Upper lobe of left lung (tissue), 4 donors: Measurements from ENCODE around the gene BLID.

Source experiments
- CTCF ChIP-seq, 6 experiments: fragments of 450-650 bp in 4 of 6; fragments of 200-600 bp in 2 of 6; sonication (generic) in 2 of 6; IDR thresholded peaks; one replicate each; pipeline ENCODE4 v1.5.1; 2016 to 2019; ENCODE audit warnings: antibody characterized with exemption in 6 of 6
- EP300 ChIP-seq, 4 donors: sonication (generic); formaldehyde crosslinking; IDR thresholded peaks; one replicate each; pipeline ENCODE4 v1.5.1; 2017; ENCODE audit warnings: antibody characterized with exemption in 4 of 4, control low read depth in 2 of 4
- POLR2A ChIP-seq, 4 donors: fragments of 450-650 bp; IDR thresholded peaks; one replicate each; pipeline ENCODE4 v1.5.1; 2016 to 2017; ENCODE audit warnings: antibody characterized with exemption in 4 of 4, mild to moderate bottlenecking in 2 of 4

GRCh38 chr11:122131126-122131525 is 15.1 kb upstream of the BLID start:
- TF ChIP-seq CTCF (IDR thresholded peaks at IDR 0.05) (no peak), EP300 (IDR thresholded peaks at IDR 0.05) (no peak), POLR2A (IDR thresholded peaks at IDR 0.05) (no peak)
